ENCODE measurements around the gene DHX8. TPM values are rescaled to one million over a fixed set of nuclear protein-coding genes. Genes with fewer than 3 reads are reported as not detected.

DHX8 gene
- polyA plus RNA-seq, 1 donor (not counting 4 experiments of a cell fraction or from before 2014, with no cell fraction given) = 30.1 TPM

DNA sequence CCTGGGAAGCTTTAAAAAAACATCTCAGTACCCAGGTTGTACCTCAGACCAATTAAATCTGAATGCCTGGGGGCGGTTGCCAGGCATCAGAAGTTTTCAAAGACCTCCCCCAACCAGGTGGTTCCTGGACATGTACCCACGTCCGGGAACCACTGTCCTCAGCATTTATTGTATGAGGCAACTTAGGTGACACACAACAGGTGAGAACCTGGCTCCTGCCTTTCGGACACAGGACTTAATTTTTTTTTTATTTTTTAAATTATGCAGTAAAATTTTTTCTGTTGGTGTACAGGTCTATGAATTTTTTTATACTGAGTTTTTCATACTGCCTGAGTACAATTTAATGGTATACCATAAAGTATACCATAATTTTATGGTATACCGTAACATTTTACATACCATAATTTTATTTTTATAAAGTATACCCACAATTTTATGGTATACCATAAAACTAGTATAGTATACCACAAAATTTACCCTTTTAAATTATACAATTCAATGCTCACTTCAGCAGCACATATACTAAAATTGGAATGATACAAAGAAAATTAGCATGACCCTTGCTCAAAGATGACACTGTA, 38.7 kb upstream of the DHX8 start:
- no peaks in the 10 kb centered on the region for H3K36me3 ChIP-seq (ENCODE audit: control insufficient read depth in 2 of 2, extremely low read depth in 1 of 2, insufficient read depth in 2 of 2, low read length in 2 of 2)
- no peaks in the 10 kb centered on the region for H3K79me2 ChIP-seq (ENCODE audit: control insufficient read depth, insufficient read depth, low read length)
- peak overlapping the region; percentile 83 for H3K27ac ChIP-seq (ENCODE audit: control insufficient read depth, insufficient read depth, low read length)
- dilution Hi-C loops (cut with MboI; ENCODE audit: extremely low pct_ligation_motif_present, low sequenced_read_pairs) = no loop called here
- DNase-seq (ENCODE audit: low read depth, low spot score) (no peak), FAIRE-seq (no peak)
- peaks cover 37% of the 10 kb centered on the region for H3K4me1 ChIP-seq (ENCODE audit: control insufficient read depth, extremely low read depth, insufficient read depth, low read length)
- H3K9me1 ChIP-seq (ENCODE audit: control insufficient read depth, extremely low read depth, insufficient read depth, low read length) = no peaks in the 10 kb centered on the region
- H3K9me3 ChIP-seq (ENCODE audit: control insufficient read depth, low read depth, low read length) = no peaks in the 10 kb centered on the region
- H3K9ac ChIP-seq (ENCODE audit: control insufficient read depth, extremely low read depth, insufficient read depth, low read length) = peak overlapping the region; percentile 55
- no peak for TF ChIP-seq EZH2 (IDR thresholded peaks at IDR 0.05; ENCODE audit: low read length)
- TF ChIP-seq, protein P1, sequence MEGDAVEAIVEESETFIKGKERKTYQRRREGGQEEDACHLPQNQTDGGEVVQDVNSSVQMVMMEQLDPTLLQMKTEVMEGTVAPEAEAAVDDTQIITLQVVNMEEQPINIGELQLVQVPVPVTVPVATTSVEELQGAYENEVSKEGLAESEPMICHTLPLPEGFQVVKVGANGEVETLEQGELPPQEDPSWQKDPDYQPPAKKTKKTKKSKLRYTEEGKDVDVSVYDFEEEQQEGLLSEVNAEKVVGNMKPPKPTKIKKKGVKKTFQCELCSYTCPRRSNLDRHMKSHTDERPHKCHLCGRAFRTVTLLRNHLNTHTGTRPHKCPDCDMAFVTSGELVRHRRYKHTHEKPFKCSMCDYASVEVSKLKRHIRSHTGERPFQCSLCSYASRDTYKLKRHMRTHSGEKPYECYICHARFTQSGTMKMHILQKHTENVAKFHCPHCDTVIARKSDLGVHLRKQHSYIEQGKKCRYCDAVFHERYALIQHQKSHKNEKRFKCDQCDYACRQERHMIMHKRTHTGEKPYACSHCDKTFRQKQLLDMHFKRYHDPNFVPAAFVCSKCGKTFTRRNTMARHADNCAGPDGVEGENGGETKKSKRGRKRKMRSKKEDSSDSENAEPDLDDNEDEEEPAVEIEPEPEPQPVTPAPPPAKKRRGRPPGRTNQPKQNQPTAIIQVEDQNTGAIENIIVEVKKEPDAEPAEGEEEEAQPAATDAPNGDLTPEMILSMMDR (optimal IDR thresholded peaks at IDR 0.05 in 1 of 3, IDR thresholded peaks at IDR 0.05 in 1 of 3, conservative IDR thresholded peaks at IDR 0.05 in 1 of 3; ENCODE audit: extremely low read depth in 1 of 3, insufficient read depth in 2 of 3, low read length in 3 of 3) = no peak
- H3K27me3 ChIP-seq (ENCODE audit: control insufficient read depth, extremely low read depth, insufficient read depth, low read length) = no peaks in the 10 kb centered on the region
- no peaks in the 10 kb centered on the region for H4K20me1 ChIP-seq (ENCODE audit: control insufficient read depth, extremely low read depth, insufficient read depth, low read length)
- peak overlapping the region in 1 of 3 experiments; percentile 50 for H3K4me3 ChIP-seq (ENCODE audit: control insufficient read depth in 2 of 3, extremely low read depth in 1 of 3, insufficient read depth in 2 of 3, low read depth in 1 of 3, low read length in 3 of 3)
- H3K4me2 ChIP-seq (ENCODE audit: control insufficient read depth, extremely low read depth, insufficient read depth, low read depth, low read length) = peak overlapping the region; percentile 88
- no peak overlapping the region for H2AFZ ChIP-seq (ENCODE audit: control insufficient read depth, low read length)

DNA sequence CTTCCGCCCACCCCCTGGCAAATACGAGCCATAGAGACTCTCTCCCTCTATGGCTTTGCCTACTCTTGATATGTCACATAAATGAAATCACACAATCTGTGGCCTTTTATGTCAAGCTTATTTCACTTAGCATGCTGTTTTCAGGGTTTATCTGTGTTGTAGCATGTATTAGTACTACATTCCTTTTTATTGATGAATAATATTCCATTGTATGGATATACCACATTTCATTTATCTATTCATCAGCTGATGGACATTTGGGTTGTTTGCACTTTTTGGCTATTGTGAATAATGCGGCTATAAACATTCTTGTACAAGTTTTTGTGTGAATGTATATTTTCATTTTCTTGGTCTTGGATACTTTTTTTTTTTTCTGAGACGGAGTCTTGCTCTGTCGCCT, 37.0 kb upstream of the DHX8 start:
- H3K9me1 ChIP-seq (ENCODE audit: control insufficient read depth, extremely low read depth, insufficient read depth, low read length) = no peaks in the 10 kb centered on the region
- H3K27me3 ChIP-seq (ENCODE audit: control insufficient read depth, extremely low read depth, insufficient read depth, low read length) = no peaks in the 10 kb centered on the region
- peaks cover 37% of the 10 kb centered on the region for H3K4me1 ChIP-seq (ENCODE audit: control insufficient read depth, extremely low read depth, insufficient read depth, low read length)
- DNase-seq (ENCODE audit: low read depth, low spot score) (no peak), FAIRE-seq (no peak)
- no peak overlapping the region for H3K4me2 ChIP-seq (ENCODE audit: control insufficient read depth, extremely low read depth, insufficient read depth, low read depth, low read length)
- no peaks in the 10 kb centered on the region for H3K79me2 ChIP-seq (ENCODE audit: control insufficient read depth, insufficient read depth, low read length)
- no peaks in the 10 kb centered on the region for H3K9me3 ChIP-seq (ENCODE audit: control insufficient read depth, low read depth, low read length)
- H4K20me1 ChIP-seq (ENCODE audit: control insufficient read depth, extremely low read depth, insufficient read depth, low read length) = no peaks in the 10 kb centered on the region
- H3K36me3 ChIP-seq (ENCODE audit: control insufficient read depth in 2 of 2, extremely low read depth in 1 of 2, insufficient read depth in 2 of 2, low read length in 2 of 2) = no peaks in the 10 kb centered on the region
- dilution Hi-C loops (cut with MboI; ENCODE audit: extremely low pct_ligation_motif_present, low sequenced_read_pairs) = no loop called here
- H2AFZ ChIP-seq (ENCODE audit: control insufficient read depth, low read length) = no peak overlapping the region
- TF ChIP-seq, protein P1 (optimal IDR thresholded peaks at IDR 0.05 in 1 of 3, IDR thresholded peaks at IDR 0.05 in 1 of 3, conservative IDR thresholded peaks at IDR 0.05 in 1 of 3; ENCODE audit: extremely low read depth in 1 of 3, insufficient read depth in 2 of 3, low read length in 3 of 3) = no peak
- no peak overlapping the region for H3K27ac ChIP-seq (ENCODE audit: control insufficient read depth, insufficient read depth, low read length)
- no peak overlapping the region for H3K9ac ChIP-seq (ENCODE audit: control insufficient read depth, extremely low read depth, insufficient read depth, low read length)
- H3K4me3 ChIP-seq (ENCODE audit: control insufficient read depth in 2 of 3, extremely low read depth in 1 of 3, insufficient read depth in 2 of 3, low read depth in 1 of 3, low read length in 3 of 3) = no peak overlapping the region
